Mucosa of descending colon (tissue), 3 donors: ENCODE measurements around the gene CD320. TPM values are rescaled to one million over a fixed set of nuclear protein-coding genes. Genes with fewer than 3 reads are reported as not detected.
A peak's percentile ranks its signal among the peaks of the same experiment; 100 is the strongest.

Source experiments
- ATAC-seq: fragments of 200-7000 bp; cut with Tn5 transposase; one replicate; pipeline ENCODE4 v1.9.1; 2020; ENCODE audit warnings: mild to moderate bottlenecking, moderate library complexity
- DNase-seq, 3 donors: peaks; one replicate each; pipeline ENCODE4 v3.0.0-alpha.2; 2020
- H3K36me3 ChIP-seq: fragments of 200-600 bp; one replicate; pipeline ENCODE4 v1.8.0; 2021; ENCODE audit warnings: low read depth, mild to moderate bottlenecking
- H3K4me1 ChIP-seq: fragments of 200-600 bp; one replicate; pipeline ENCODE4 v1.8.0; 2021; ENCODE audit warnings: low read depth, mild to moderate bottlenecking
- H3K4me3 ChIP-seq: fragments of 200-600 bp; one replicate; pipeline ENCODE4 v1.8.0; 2021; ENCODE audit warnings: mild to moderate bottlenecking
- H3K9me3 ChIP-seq: fragments of 200-600 bp; one replicate; pipeline ENCODE4 v1.8.0; 2021; ENCODE audit warnings: mild to moderate bottlenecking
- CTCF ChIP-seq: fragments of 200-600 bp; IDR thresholded peaks from one replicate; pipeline ENCODE4 v1.8.0; 2022; ENCODE audit warnings: antibody characterized with exemption, mild to moderate bottlenecking
- intact Hi-C, 2 donors: fragments of 100-400 bp; cut with DNase I in 1 of 2; cut with micrococcal nuclease in 1 of 2; formaldehyde crosslinking; loops; one replicate each; pipeline versions ENCODE4 v1.11.0 to v1.11.1; 2022; cut with DNase I, micrococcal nuclease
- total RNA-seq, 3 donors: library from RNA; stranded (reverse); fragmentation: NEBNext Ultra II Directional in 2 of 3; extraction: Animal tissue kit (Norgen Biotek cat#: 25700) in 2 of 3; gene quantifications; one replicate each; pipeline versions ENCODE4 v1.2.1 to v1.2.4, GENCODE V29; 2021 to 2023
- donor health status: DM: no; HTN: no; CAD: no; lungs with moderate emphysema.
- donor health status: DM: no; HTN: no; CAD: no.
- donor health status: DM: no; HTN: yes; CAD: no.

The CD320 gene
- total RNA-seq, 3 donors from 2014 or later = 33.2 to 45.8 (median 41.7) TPM

GRCh38 chr19:8257052-8257443 lies 51.1 kb downstream of the CD320 start:
- no peaks in the 10 kb centered on the region for H3K36me3 ChIP-seq
- H3K4me1 ChIP-seq = no peaks in the 10 kb centered on the region
- TF ChIP-seq CTCF = no peak
- H3K4me3 ChIP-seq = no peak overlapping the region
- H3K9me3 ChIP-seq = no peaks in the 10 kb centered on the region
- DNase-seq = peak in 1 of 3 donors; percentile 16
- no peak for ATAC-seq
- intact Hi-C loops = loop anchor here (10.0 kb wide), 1 partner anchor 312 kb away; the partner anchor contains the start of gene TIMM44 (in 2 of the 2)

GRCh38 chr19:8256276-8257051 lies 51.7 kb downstream of the CD320 start:
- ATAC-seq = no peak

GRCh38 chr19:8255426-8256125 lies 52.6 kb downstream of the CD320 start:
- no peak for TF ChIP-seq CTCF
- Histone ChIP-seq H3K36me3 (no peaks in the 10 kb centered on the region), H3K9me3 (no peaks in the 10 kb centered on the region), H3K4me3 (no peak overlapping the region), H3K4me1 (no peaks in the 10 kb centered on the region)
- DNase-seq = no peak
- no peak for ATAC-seq
- intact Hi-C loops = loop anchor here (10.0 kb wide), 1 partner anchor 311 kb away; the partner anchor contains the start of gene TIMM44 (in 2 of the 2)

More at GRCh38 chr19:8256276-8257051, 51.7 kb downstream of the CD320 start:
- no peak overlapping the region for H3K4me3 ChIP-seq
- no peak for DNase-seq
- H3K4me1 ChIP-seq = no peaks in the 10 kb centered on the region
- intact Hi-C loops = loop anchor here (10.0 kb wide), 1 partner anchor 312 kb away; the partner anchor contains the start of gene TIMM44 (in 2 of the 2)
- TF ChIP-seq CTCF = no peak
- no peaks in the 10 kb centered on the region for H3K9me3 ChIP-seq
- no peaks in the 10 kb centered on the region for H3K36me3 ChIP-seq

GRCh38 chr19:8254286-8255001 lies 53.7 kb downstream of the CD320 start:
- DNase-seq = no peak
- ATAC-seq = no peak
- intact Hi-C loops = loop anchor here (5.0 to 10.0 kb wide), 2 partner anchors 97 to 310 kb away; partner anchors contain the start of gene TIMM44 (in 2 of the 2)
- Histone ChIP-seq H3K9me3 (no peaks in the 10 kb centered on the region), H3K36me3 (no peaks in the 10 kb centered on the region), H3K4me3 (no peak overlapping the region), H3K4me1 (no peaks in the 10 kb centered on the region)
- TF ChIP-seq CTCF = no peak

- ATAC-seq (no peak), DNase-seq (no peak)
- Histone ChIP-seq H3K4me3 (no peak overlapping the region), H3K4me1 (no peaks in the 10 kb centered on the region), H3K9me3 (no peaks in the 10 kb centered on the region), H3K36me3 (no peaks in the 10 kb centered on the region)
- intact Hi-C loops = loop anchor here (5.0 to 10.0 kb wide), 2 partner anchors 96 to 309 kb away; partner anchors contain the start of gene TIMM44 (in 2 of the 2)
- TF ChIP-seq CTCF = no peak
Measured at GRCh38 chr19:8253678-8254077, 54.5 kb downstream of the CD320 start.
